HepG2 (cell line): ENCODE results near the gene PLD3. TPM values are rescaled to one million over a fixed set of nuclear protein-coding genes. Genes with fewer than 3 reads are reported as not detected.

Experiments
- ATAC-seq: fragments of 200-7000 bp; cut with Tn5 transposase; 3 replicates; pipeline ENCODE4 v1.9.1; 2020; ENCODE audit warnings: mild to moderate bottlenecking, moderate library complexity
- BruUV-seq: library from RNA; stranded (reverse); fragments of 400-500 nt; replicated peaks from 2 replicates; lab custom pipeline; 2021; lab: Mats Ljungman, UMichigan
- CTCF ChIA-PET: fragments of 300-600 bp; formaldehyde crosslinking; extraction: SDS; loops from one replicate; lab custom pipeline; 2021; ENCODE audit warnings: low total read pairs, inconsistent platforms, low intra/inter-chr PET ratio; lab: Yijun Ruan, JAX
- POLR2A ChIA-PET: fragments of 350-600 bp; sonication (Branson Sonifier 250); formaldehyde crosslinking; loops from one replicate; lab custom pipeline; 2020; ENCODE audit warnings: antibody characterized with exemption, inconsistent platforms; lab: Yijun Ruan, JAX
- DNase-seq: peaks from one replicate; pipeline ENCODE4 v3.0.0-alpha.2; 2015; ENCODE audit warnings: low spot score
- FAIRE-seq: peaks from 3 replicates; lab custom pipeline; 2011; peaks lifted over from hg19 to GRCh38; lab: Jason Lieb, UNC
- H2AFZ ChIP-seq: one replicate; pipeline ENCODE4 v1.6.1; 2011; ENCODE audit warnings: low read length, inconsistent platforms
- H3K27ac ChIP-seq: fragments of 300-600 bp; 3 replicates; pipeline ENCODE4 v1.8.0; 2011; ENCODE audit warnings: mixed run types, mild to moderate bottlenecking, mixed read lengths, low read length, inconsistent platforms; ENCODE audit not compliant: insufficient read depth; ENCODE audit errors: extremely low read length
- H3K27me3 ChIP-seq, 2 experiments: fragments of 200-600 bp in 1 of 2; 2 replicates in 1 of 2; 3 replicates in 1 of 2; pipeline versions ENCODE4 v1.6.0 to v1.8.0; 2011; ENCODE audit warnings: low read length in 2 of 2, mild to moderate bottlenecking in 2 of 2, moderate library complexity in 2 of 2, inconsistent platforms in 1 of 2; ENCODE audit not compliant: insufficient read depth in 2 of 2, control insufficient read depth in 1 of 2
- H3K36me3 ChIP-seq, 2 experiments: fragments of 200-600 bp in 1 of 2; replicated peaks in 1 of 2; 2 replicates in 1 of 2; 3 replicates in 1 of 2; pipeline versions ENCODE4 v1.5.1 to v1.8.0; 2011; ENCODE audit warnings: low read length in 2 of 2, inconsistent platforms in 1 of 2; ENCODE audit not compliant: insufficient read depth in 2 of 2, control insufficient read depth in 1 of 2
- H3K4me1 ChIP-seq: 2 replicates; pipeline ENCODE4 v1.5.1; 2012; ENCODE audit warnings: low read length, inconsistent platforms; ENCODE audit not compliant: insufficient read depth
- H3K4me2 ChIP-seq: 2 replicates; pipeline ENCODE4 v1.6.0; 2011; ENCODE audit warnings: low read depth, low read length, inconsistent platforms
- H3K4me3 ChIP-seq, 3 experiments: fragments of 200-600 bp in 1 of 3; sonication (generic), shearing (Covaris generic) in 1 of 3; replicated peaks in 1 of 3; 2 replicates each; pipeline ENCODE4 v1.5.1; 2011 to 2016; ENCODE audit warnings: low read length in 3 of 3, inconsistent platforms in 2 of 3, low read depth in 2 of 3, mild to moderate bottlenecking in 2 of 3, control low read depth in 1 of 3, mixed read lengths in 1 of 3; ENCODE audit not compliant: insufficient read depth in 1 of 3
- H3K79me2 ChIP-seq: one replicate; pipeline ENCODE4 v1.6.1; 2011; ENCODE audit warnings: low read length, inconsistent platforms; ENCODE audit not compliant: insufficient read depth
- H3K9ac ChIP-seq: 2 replicates; pipeline ENCODE4 v1.6.0; 2011; ENCODE audit warnings: mild to moderate bottlenecking, low read depth, low read length, inconsistent platforms; ENCODE audit not compliant: insufficient read depth
- H3K9me3 ChIP-seq: 2 replicates; pipeline ENCODE4 v1.5.1; 2012; ENCODE audit warnings: mild to moderate bottlenecking, low read length
- H4K20me1 ChIP-seq: 2 replicates; pipeline ENCODE4 v1.6.0; 2011; ENCODE audit warnings: inconsistent platforms, mild to moderate bottlenecking, low read length, moderate library complexity; ENCODE audit not compliant: insufficient read depth
- ARHGAP35 ChIP-seq: sonication (generic); formaldehyde crosslinking; IDR thresholded peaks from 2 replicates; pipeline ENCODE4 v1.9.0; 2022; ENCODE audit warnings: mild to moderate bottlenecking, inconsistent platforms, moderate library complexity, missing genetic modification reagents, borderline replicate concordance
- CHCHD3 ChIP-seq: sonication (generic); formaldehyde crosslinking; IDR thresholded peaks from 2 replicates; pipeline ENCODE4 v1.8.0; 2022; ENCODE audit warnings: mild to moderate bottlenecking, missing genetic modification reagents, moderate library complexity
- CREB1 ChIP-seq, 2 experiments: fragments of 450-650 bp in 1 of 2; IDR thresholded peaks; 2 replicates each; pipeline ENCODE4 v1.6.1; 2016 to 2017; ENCODE audit warnings: control low read depth in 1 of 2, mild to moderate bottlenecking in 1 of 2, missing compliant biosample characterization in 1 of 2, missing genetic modification characterization in 1 of 2
- HMG20A ChIP-seq: IDR thresholded peaks from 2 replicates; pipeline ENCODE4 v1.6.1; 2016; ENCODE audit warnings: borderline replicate concordance
- NCOA1 ChIP-seq: sonication (generic); formaldehyde crosslinking; IDR thresholded peaks from 2 replicates; pipeline ENCODE4 v1.9.0; 2021; ENCODE audit warnings: missing genetic modification reagents
- PAF1 ChIP-seq: IDR thresholded peaks from 2 replicates; pipeline ENCODE4 v1.6.1; 2016; ENCODE audit warnings: missing genetic modification reagents, missing compliant biosample characterization
- RFX1 ChIP-seq: fragments of 450-650 bp; IDR thresholded peaks from 2 replicates; pipeline ENCODE4 v1.6.1; 2017
- SAFB2 ChIP-seq: sonication (generic); formaldehyde crosslinking; IDR thresholded peaks from 2 replicates; pipeline ENCODE4 v1.5.1; 2020; ENCODE audit warnings: missing genetic modification reagents, low read depth, mild to moderate bottlenecking, borderline replicate concordance
- SKIL ChIP-seq: sonication (generic); formaldehyde crosslinking; IDR thresholded peaks from 2 replicates; pipeline ENCODE4 v1.8.0; 2022; ENCODE audit warnings: missing genetic modification reagents, mild to moderate bottlenecking, moderate library complexity, borderline replicate concordance
- ZFP1 ChIP-seq: IDR thresholded peaks from 2 replicates; pipeline ENCODE4 v1.6.1; 2016
- ZNF616 ChIP-seq: sonication (generic); formaldehyde crosslinking; IDR thresholded peaks from 2 replicates; pipeline ENCODE4 v1.5.0; 2020; ENCODE audit warnings: low read depth, mild to moderate bottlenecking, missing genetic modification reagents
- ZNF746 ChIP-seq: sonication (generic); formaldehyde crosslinking; IDR thresholded peaks from 2 replicates; pipeline ENCODE4 v1.8.0; 2022; ENCODE audit warnings: mild to moderate bottlenecking, missing genetic modification reagents
- WGBS: methylation state at CpG from one replicate; pipeline ENCODE4 v1.1.6; 2017; ENCODE audit warnings: low lambda C conversion rate; 5-methylcytosine and 5-hydroxymethylcytosine counted together
- in situ Hi-C: cut with HindIII; loops from 2 replicates; pipeline ENCODE4 v1.10.0; 2017; ENCODE audit warnings: low pct_unique_long_range_greater_than_20kb; ENCODE audit not compliant: extremely low pct_ligation_motif_present
- intact Hi-C: fragments of 100-400 bp; cut with micrococcal nuclease; formaldehyde crosslinking; loops from one replicate; pipeline ENCODE4 v1.10.0; 2022; ENCODE audit not compliant: unreplicated experiment
- polyA plus RNA-seq, 8 experiments: library from polyadenylated mRNA; depleted of rRNA in 3 of 8; stranded (reverse) in 7 of 8; unstranded in 1 of 8; fragments of >200 nt; fragmentation: Illumina TruSeq in 4 of 8; extraction: Trizol in 4 of 8; gene quantifications; 2 replicates each; pipeline versions ENCODE4 v1.2.1 to v1.2.3, GENCODE V29; 2011 to 2016; ENCODE audit warnings: low read depth in 4 of 8, missing spikeins in 1 of 8, mixed read lengths in 1 of 8; ENCODE audit not compliant: insufficient read depth in 1 of 8
- total RNA-seq, 5 experiments: library from RNA; depleted of rRNA; stranded (reverse); fragments of >200 nt; fragmentation: Illumina TruSeq; extraction: Trizol; gene quantifications; 2 replicates each; pipeline ENCODE4 v1.2.3, GENCODE V29; 2016; ENCODE audit warnings: low read depth in 1 of 5

PLD3 gene
- total and polyA plus RNA-seq, 2 of the 13 experiments (the other 11 are each of a cell fraction or from before 2014, with no cell fraction given) = 45.7 to 164 TPM

- H4K20me1 ChIP-seq = no peaks in the 10 kb centered on the region
- no peak for ATAC-seq
- peaks cover 6 to 34% of the 10 kb centered on the region in 2 experiments for H3K36me3 ChIP-seq
- DNase-seq = no peak
- TF ChIP-seq RFX1 (no peak), PAF1 (CRISPR knock-in tag) (no peak), ZFP1 (CRISPR knock-in tag) (no peak), CHCHD3 (CRISPR knock-in tag) (no peak), HMG20A (no peak), ZNF746 (CRISPR knock-in tag) (no peak), SAFB2 (no peak), ZNF616 (no peak), NCOA1 (no peak), ARHGAP35 (CRISPR knock-in tag) (no peak), CREB1 (IDR thresholded peaks at IDR 0.05) (no peak), CREB1 (CRISPR knock-in tag; IDR thresholded peaks at IDR 0.05) (no peak), SKIL (CRISPR knock-in tag) (no peak)
- H3K79me2 ChIP-seq = peaks cover 4% of the 10 kb centered on the region
- H3K9ac ChIP-seq = no peak overlapping the region
- H3K27me3 ChIP-seq = no peaks in the 10 kb centered on the region
- intact Hi-C loops = no loop called here
- WGBS = 100% methylated on average over 2 of the region's 2 CpGs
- no peaks in the 10 kb centered on the region for H3K4me1 ChIP-seq
- in situ Hi-C loops = no loop called here
- no peak overlapping the region for H3K4me3 ChIP-seq
- BruUV-seq = no TSS peak
- POLR2A ChIA-PET = no interaction called here
- no peak overlapping the region for H3K27ac ChIP-seq
- H3K9me3 ChIP-seq = no peaks in the 10 kb centered on the region
- FAIRE-seq = no peak
- no peak overlapping the region for H2AFZ ChIP-seq
- H3K4me2 ChIP-seq = no peak overlapping the region
- CTCF ChIA-PET = no interaction called here
Observed at GRCh38 chr19:40337107-40337506, 11.4 kb upstream of the PLD3 start.
